Islet of Langerhans (tissue), 1 donor: ENCODE measurements around the gene NPIPB9.
"Not testable (repeated sequence)": the region's sequence is repeated elsewhere in the genome, so short reads cannot be mapped to it uniquely, and the experiment has no call there.

Source experiments
- FAIRE-seq: peaks from one replicate; lab custom pipeline; 2011; peaks lifted over from hg19 to GRCh38; lab: Jason Lieb, UNC

NPIPB9 gene

GRCh38 chr16:28751487-28751886 is at the start of gene NPIPB9:
NPIPB9 (plus strand) TSS chr16:28751787.
- not testable (repeated sequence) for FAIRE-seq

GRCh38 chr16:28704246-28704645 is 47.3 kb upstream of the NPIPB9 start:
- not testable (repeated sequence) for FAIRE-seq

GRCh38 chr16:28711220-28712083 is 40.1 kb upstream of the NPIPB9 start, which contains the start of gene EIF3C:
EIF3C (plus strand) TSS chr16:28711464; CDS start chr16:28711687, 223 bp downstream.
- peak; percentile 5 for FAIRE-seq

GRCh38 chr16:28722852-28723650 is 28.5 kb upstream of the NPIPB9 start:
- not testable (repeated sequence) for FAIRE-seq

- FAIRE-seq: not testable (repeated sequence)
Observed at GRCh38 chr16:28731253-28731652, 20.3 kb upstream of the NPIPB9 start.

- not testable (repeated sequence) for FAIRE-seq
Observed at GRCh38 chr16:28732455-28733124, 19.0 kb upstream of the NPIPB9 start.

GRCh38 chr16:28739787-28740186 is 11.8 kb upstream of the NPIPB9 start:
- FAIRE-seq: not testable (repeated sequence)

- not testable (repeated sequence) for FAIRE-seq
Observed at GRCh38 chr16:28740631-28741030, 11.0 kb upstream of the NPIPB9 start.

- not testable (repeated sequence) for FAIRE-seq
Observed at GRCh38 chr16:28741295-28741694, 10.3 kb upstream of the NPIPB9 start.

- not testable (repeated sequence) for FAIRE-seq
Observed at GRCh38 chr16:28746618-28747350, 4.8 kb upstream of the NPIPB9 start.

GRCh38 chr16:28749997-28750465 is 1.6 kb upstream of the NPIPB9 start:
- FAIRE-seq: not testable (repeated sequence)

- not testable (repeated sequence) for FAIRE-seq
Observed at GRCh38 chr16:28750469-28751067, 1.0 kb upstream of the NPIPB9 start.

- not testable (repeated sequence) for FAIRE-seq
Observed at GRCh38 chr16:28781697-28782096, 30.1 kb downstream of the NPIPB9 start.

GRCh38 chr16:28782357-28782756 is 30.8 kb downstream of the NPIPB9 start:
- FAIRE-seq: not testable (repeated sequence)

GRCh38 chr16:28802235-28803019 is 50.8 kb downstream of the NPIPB9 start:
- not testable (repeated sequence) for FAIRE-seq

- not testable (repeated sequence) for FAIRE-seq
Observed at GRCh38 chr16:28807445-28808120, 56.0 kb downstream of the NPIPB9 start.

GRCh38 chr16:28820016-28820415 is 68.4 kb downstream of the NPIPB9 start:
- no peak for FAIRE-seq

GRCh38 chr16:28820546-28820945 is 69.0 kb downstream of the NPIPB9 start:
- FAIRE-seq: not testable (repeated sequence)

GRCh38 chr16:28821874-28822519 is 70.4 kb downstream of the NPIPB9 start:
- no peak for FAIRE-seq
